GM23248 (cell line): ENCODE measurements around the gene EPGN.

Experiments used
- EZH2 ChIP-seq: fragments of 200-600 bp; sonication (generic); IDR thresholded peaks from 2 replicates; pipeline ENCODE4 v1.6.1; 2018; ENCODE audit warnings: antibody characterized with exemption, mild to moderate bottlenecking; ENCODE audit not compliant: insufficient read depth, poor library complexity, severe bottlenecking
- EZH2phosphoT487 ChIP-seq: fragments of 200-600 bp; sonication (generic); IDR thresholded peaks from 2 replicates; pipeline ENCODE4 v1.6.1; 2018; ENCODE audit warnings: antibody characterized with exemption, moderate library complexity, mild to moderate bottlenecking, low read depth; ENCODE audit not compliant: insufficient read depth

DNA sequence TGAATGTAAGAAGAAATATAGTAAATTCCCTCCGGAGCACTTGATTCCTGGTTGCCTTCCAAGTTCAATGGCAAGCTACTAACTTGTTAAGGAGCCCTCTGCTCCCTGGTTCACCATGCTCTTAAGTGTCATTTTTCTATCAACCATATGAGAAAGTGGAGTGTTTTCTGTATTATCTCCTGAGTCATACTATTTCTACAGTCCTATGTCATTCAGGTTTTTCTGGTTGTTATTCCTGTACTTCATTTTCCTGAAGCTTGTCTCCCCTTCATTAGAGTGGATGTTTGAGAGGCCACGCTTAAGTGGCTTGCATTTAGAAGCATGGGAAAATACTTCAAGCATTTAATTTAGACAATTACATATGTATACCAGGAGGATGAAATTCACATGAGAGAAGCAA, 14.7 kb upstream of the EPGN start:
- TF ChIP-seq EZH2phosphoT487 (no peak), EZH2 (no peak)
